Stimulated activated CD8-positive, alpha-beta memory T cell treated with anti-CD3 and anti-CD28 coated beads, Interleukin-15, amount 100 ng/mL, for 4 hours (primary cell): Measurements from ENCODE around the gene TMCO4.

Experiments used
- DNase-seq, 2 donors: peaks; one replicate each; pipeline ENCODE4 v3.0.0-alpha.2; 2020; ENCODE audit warnings: low read depth in 2 of 2

The TMCO4 gene

GRCh38 chr1:19656780-19657466, 142.8 kb downstream of the TMCO4 start:
- no peak for DNase-seq

GRCh38 chr1:19656134-19656779, 143.5 kb downstream of the TMCO4 start:
- DNase-seq, result no peak

- no peak for DNase-seq
These were observed 144.0 kb downstream of the TMCO4 start for GRCh38 chr1:19655718-19656080.

GRCh38 chr1:19654886-19655717, 144.6 kb downstream of the TMCO4 start:
- DNase-seq, result no peak

DNA sequence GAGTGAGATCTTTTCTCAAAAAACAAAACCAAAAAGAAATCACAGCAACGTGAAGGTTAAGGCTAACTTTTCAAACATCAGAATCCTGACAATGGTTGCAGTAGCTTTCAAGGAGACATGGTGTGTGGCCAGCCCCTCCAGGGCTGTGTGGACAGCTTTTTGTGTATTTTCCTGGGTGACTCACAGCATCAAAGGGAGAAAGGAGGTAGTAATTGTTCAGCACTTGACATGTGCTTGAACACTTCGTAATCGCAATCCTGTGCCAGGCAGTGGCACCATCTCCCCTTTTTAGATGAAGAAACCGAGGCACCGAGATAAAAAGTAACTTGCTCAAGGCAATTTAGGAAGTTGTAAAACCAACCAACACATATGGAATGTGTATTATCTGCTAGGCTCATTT, 145.3 kb downstream of the TMCO4 start:
- DNase-seq, result no peak

GRCh38 chr1:19651141-19651737, 148.5 kb downstream of the TMCO4 start:
- DNase-seq, result no peak

GRCh38 chr1:19650416-19651140, 149.1 kb downstream of the TMCO4 start:
- DNase-seq, result no peak

- DNase-seq, result no peak
These were observed 151.0 kb downstream of the TMCO4 start for GRCh38 chr1:19648689-19649088.

DNA sequence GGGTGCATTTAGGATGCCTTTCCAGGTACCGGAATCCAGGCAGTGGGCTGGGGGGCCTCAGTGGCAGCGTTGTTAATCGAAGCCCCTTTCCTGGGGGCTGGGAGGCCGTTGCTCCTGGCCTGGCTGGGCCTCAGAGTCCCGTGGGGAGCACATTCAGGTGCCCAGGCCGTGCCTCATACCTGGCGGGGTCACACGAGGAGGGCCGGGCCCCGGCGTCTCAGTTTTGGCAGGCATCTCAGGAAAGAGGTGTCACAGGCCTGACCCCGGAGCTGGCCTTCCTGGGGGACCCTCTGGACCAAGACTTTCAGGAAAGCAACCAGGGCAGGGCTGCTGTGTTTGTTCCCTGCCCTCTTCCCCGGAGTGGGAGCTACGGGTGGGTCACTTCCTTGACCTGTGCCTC, 151.5 kb downstream of the TMCO4 start:
- no peak for DNase-seq

DNA sequence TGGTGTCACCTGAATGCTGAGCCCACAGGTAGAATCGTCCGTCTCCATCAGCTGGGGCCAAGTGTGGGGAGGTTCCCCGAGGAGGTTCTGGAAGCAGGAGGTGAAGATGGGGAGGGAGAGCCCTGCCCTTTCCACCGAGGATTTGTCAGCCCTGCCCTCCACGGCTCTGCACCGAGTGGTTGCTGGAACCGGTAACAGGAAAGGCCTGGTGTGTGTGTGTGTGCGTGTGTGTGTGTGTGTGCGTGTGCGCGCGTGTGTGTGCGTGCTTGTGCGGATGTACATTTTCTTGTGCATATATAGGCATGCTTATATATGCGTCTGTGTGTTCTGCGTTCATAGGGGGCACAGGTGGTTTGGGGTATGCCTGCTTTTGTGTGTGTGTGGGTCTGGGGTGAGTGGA, 152.1 kb downstream of the TMCO4 start:
- DNase-seq, result no peak

GRCh38 chr1:19646377-19647319, 153.1 kb downstream of the TMCO4 start:
- DNase-seq, result no peak

GRCh38 chr1:19645411-19646251, 154.1 kb downstream of the TMCO4 start:
- DNase-seq, result no peak

DNA sequence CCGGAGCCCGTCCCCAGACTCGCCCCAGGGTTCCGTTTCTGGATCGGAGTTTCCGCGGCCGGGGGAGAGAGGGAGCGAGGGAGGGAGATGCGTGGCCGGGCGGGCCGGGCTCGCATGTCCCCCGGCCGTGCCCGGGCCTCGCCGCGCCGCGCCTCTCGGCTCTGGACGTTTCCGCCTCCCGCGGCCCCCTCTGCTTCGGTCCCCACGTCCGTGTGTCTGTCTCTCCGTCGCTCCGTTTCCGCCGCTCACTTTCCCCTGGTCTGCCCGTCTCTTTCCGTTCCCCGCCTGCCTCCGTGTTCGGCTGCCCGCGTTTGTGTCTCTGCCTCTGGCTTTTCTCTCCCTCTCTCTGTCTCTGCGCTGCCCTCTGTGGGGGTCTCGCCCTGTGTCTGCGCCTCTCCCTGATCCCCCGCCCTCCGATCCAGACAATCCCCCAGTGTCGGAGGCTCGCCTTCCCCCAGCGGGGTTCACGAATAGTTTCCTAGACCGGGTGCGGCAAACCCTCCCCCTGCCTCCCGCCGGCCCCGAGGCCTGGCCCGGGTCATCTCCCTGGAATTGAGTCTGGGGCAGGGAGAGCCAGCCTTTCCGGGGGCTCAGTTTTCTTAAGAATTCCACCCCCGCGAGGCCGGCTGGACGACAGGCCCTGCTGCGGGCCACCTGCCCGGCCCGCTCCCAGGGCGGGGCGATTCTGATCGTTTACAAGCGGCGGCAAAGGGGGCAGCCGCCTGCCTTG, 154.9 kb downstream of the TMCO4 start:
- no peak for DNase-seq

DNA sequence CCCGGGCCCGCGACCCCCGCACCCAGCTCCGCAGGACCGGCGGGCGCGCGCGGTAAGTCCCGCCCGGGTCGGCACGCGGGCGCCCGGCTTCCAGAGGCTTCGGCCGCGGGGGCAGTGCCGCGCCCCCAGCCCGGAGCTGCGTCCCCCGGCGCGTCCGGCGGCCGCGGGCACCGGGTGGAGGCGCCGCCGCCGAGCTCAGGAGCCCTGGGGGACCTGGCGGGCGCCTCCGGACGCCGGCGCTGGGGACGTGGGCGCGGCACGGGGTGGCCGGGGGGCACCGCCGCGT, 155.4 kb downstream of the TMCO4 start:
- no peak for DNase-seq

DNA sequence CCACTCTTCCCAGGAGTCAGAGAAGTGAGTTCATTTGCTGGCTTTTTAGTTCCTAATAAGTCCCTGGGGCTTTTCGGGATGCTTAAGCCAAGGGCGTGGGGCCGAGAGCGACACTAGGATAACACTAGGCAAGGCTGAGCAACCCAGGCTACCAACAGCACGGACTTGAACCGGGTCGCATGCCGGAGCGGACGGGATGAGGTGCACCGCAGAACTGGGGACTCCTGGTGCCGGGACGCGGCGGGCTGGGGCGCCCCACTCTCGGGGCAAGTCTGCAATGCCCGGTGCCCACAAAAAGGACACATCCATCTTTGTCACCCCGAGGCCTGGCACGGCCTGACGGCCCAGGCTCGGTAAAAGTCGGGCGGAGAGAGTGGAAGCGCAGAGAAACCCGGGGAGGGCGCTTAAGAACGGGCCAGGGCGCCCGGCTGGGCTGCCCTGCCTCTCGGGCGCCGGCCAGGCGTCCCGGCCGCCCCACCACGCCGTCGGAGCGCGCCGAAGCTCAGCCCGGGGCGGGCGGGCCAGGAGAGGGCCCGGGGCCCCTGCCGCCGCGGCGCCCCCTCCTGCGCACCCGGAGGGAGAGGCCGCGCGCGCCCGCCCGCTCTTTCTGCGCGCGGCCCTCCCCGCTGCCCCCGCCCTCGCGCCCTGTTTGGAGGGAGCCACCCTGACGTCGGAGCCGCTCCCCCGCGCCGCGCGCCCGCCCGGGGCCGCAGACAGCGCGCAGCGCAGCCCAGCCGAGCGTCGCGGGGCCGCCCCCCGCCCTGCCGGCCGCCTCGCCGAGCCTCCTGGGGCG, 155.9 kb downstream of the TMCO4 start, which contains the start of gene NBL1:
Gene NBL1 (plus strand): TSS at position 710 of the 793 bp plus-strand sequence. CDS start 10,720 bp downstream, outside the sequence.
- peak; percentile 39 to 57 for DNase-seq

DNA sequence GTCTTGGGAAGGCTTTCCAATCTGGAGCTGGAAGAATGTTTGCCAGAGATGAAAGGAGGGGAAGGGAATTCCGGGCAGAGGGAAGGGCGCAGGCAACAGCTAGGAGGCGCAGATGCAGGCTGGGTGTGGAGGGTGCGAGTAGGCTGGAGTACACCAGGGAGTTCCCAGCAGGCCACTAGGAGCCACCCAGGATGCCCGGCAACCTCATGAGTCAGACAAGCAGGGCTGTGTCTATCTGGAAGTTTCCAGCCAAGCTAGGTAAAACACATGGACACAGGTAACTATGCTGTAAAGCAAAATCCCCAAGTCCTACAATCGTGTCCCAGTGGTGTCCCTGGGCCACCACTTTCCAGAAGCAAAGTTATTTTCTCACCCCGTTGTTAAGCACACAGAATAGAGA, 156.6 kb downstream of the TMCO4 start:
- no peak for DNase-seq

GRCh38 chr1:19640363-19641316, 159.1 kb downstream of the TMCO4 start:
- no peak for DNase-seq
